Thymus (tissue), 14 donors: ENCODE results near the gene SLF1. TPM values are rescaled to one million over a fixed set of nuclear protein-coding genes. Genes with fewer than 3 reads are reported as not detected.
"Not testable (repeated sequence)": the region's sequence is repeated elsewhere in the genome, so short reads cannot be mapped to it uniquely, and the experiment has no call there.

Experiments
- DNase-seq, 9 donors: peaks; one replicate each; pipeline ENCODE4 v3.0.0-alpha.2; 2013; ENCODE audit warnings: low spot score in 9 of 9, low read depth in 6 of 9, missing footprints in 1 of 9
- H3K27ac ChIP-seq, 2 donors: one replicate each; pipeline ENCODE4 v1.5.1; 2013; ENCODE audit warnings: control low read depth in 1 of 2, low read depth in 1 of 2, low read length in 1 of 2, mild to moderate bottlenecking in 1 of 2, moderate library complexity in 1 of 2
- H3K27me3 ChIP-seq, 2 donors: one replicate each; pipeline ENCODE4 v1.5.1; 2013; ENCODE audit warnings: low read length in 1 of 2; ENCODE audit not compliant: control insufficient read depth in 2 of 2, insufficient read depth in 1 of 2
- H3K36me3 ChIP-seq, 2 donors: one replicate each; pipeline ENCODE4 v1.5.1; 2013; ENCODE audit warnings: low read length in 1 of 2, mild to moderate bottlenecking in 1 of 2, moderate library complexity in 1 of 2; ENCODE audit not compliant: control insufficient read depth in 2 of 2, insufficient read depth in 2 of 2
- H3K4me1 ChIP-seq, 2 donors: one replicate each; pipeline ENCODE4 v1.5.1; 2013; ENCODE audit warnings: low read length in 2 of 2; ENCODE audit not compliant: control insufficient read depth in 2 of 2, insufficient read depth in 2 of 2
- H3K4me3 ChIP-seq, 2 donors: one replicate each; pipeline ENCODE4 v1.5.1; 2013; ENCODE audit warnings: low read length in 2 of 2, control low read depth in 1 of 2, mild to moderate bottlenecking in 1 of 2
- H3K9me3 ChIP-seq, 2 donors: one replicate each; pipeline ENCODE4 v1.5.1; 2013; ENCODE audit warnings: low read length in 1 of 2, mild to moderate bottlenecking in 1 of 2; ENCODE audit not compliant: control insufficient read depth in 2 of 2, insufficient read depth in 1 of 2
- WGBS: extraction: QIAGEN DNeasy Blood & Tissue Kit; methylation state at CpG from one replicate; pipeline ENCODE4 v1.1.7; 2013; 5-methylcytosine and 5-hydroxymethylcytosine counted together
- long read RNA-seq, 10 donors: transcript quantifications; one replicate each; lab custom pipeline, GENCODE V29; 2026
- polyA plus RNA-seq: library from polyadenylated mRNA; stranded (reverse); fragments of 200-250 nt; gene quantifications from one replicate; pipeline ENCODE4 v1.2.3, GENCODE V29; 2013
- total RNA-seq: library from RNA; stranded (reverse); fragments of 120-200 nt; gene quantifications from one replicate; pipeline ENCODE4 v1.2.4, GENCODE V29; 2013
- donor health status: healthy.

SLF1 gene
- total RNA-seq (15.3 TPM), polyA plus RNA-seq (10.2 TPM)
- long read RNA-seq, donor 1 = 0 reads
- long read RNA-seq, donor 2 = 0 reads
- long read RNA-seq, donor 3, full-length matches to known transcripts = 2 of 8 reads
- long read RNA-seq, donor 3, partial matches to known transcripts = 0 of 8 reads
- long read RNA-seq, donor 3, other reads (novel, unspliced or antisense) = 6 of 8 reads
- long read RNA-seq, donor 4, partial matches to known transcripts = 7 of 24 reads
- long read RNA-seq, donor 4, other reads (novel, unspliced or antisense) = 17 of 24 reads
- long read RNA-seq, donor 5, full-length matches to known transcripts = 2 of 16 reads
- long read RNA-seq, donor 5, partial matches to known transcripts = 5 of 16 reads
- long read RNA-seq, donor 5, other reads (novel, unspliced or antisense) = 9 of 16 reads
- long read RNA-seq, donor 6, full-length matches to known transcripts = 1 of 16 reads
- long read RNA-seq, donor 6, partial matches to known transcripts = 6 of 16 reads
- long read RNA-seq, donor 6, other reads (novel, unspliced or antisense) = 9 of 16 reads
- long read RNA-seq, donor 7, full-length matches to known transcripts = 3 of 69 reads
- long read RNA-seq, donor 7, partial matches to known transcripts = 16 of 69 reads
- long read RNA-seq, donor 7, other reads (novel, unspliced or antisense) = 50 of 69 reads
- long read RNA-seq, donor 8 = 0 reads
- long read RNA-seq, donor 9, partial matches to known transcripts = 0 of 6 reads
- long read RNA-seq, donor 9, other reads (novel, unspliced or antisense) = 6 of 6 reads
- long read RNA-seq, donor 10, partial matches to known transcripts = 31 of 47 reads
- long read RNA-seq, donor 10, other reads (novel, unspliced or antisense) = 15 of 47 reads

- Histone ChIP-seq H3K9me3 (no peaks in the 10 kb centered on the region), H3K36me3 (no peaks in the 10 kb centered on the region), H3K27me3 (no peaks in the 10 kb centered on the region), H3K4me3 (peak within 1 kb of the TSS; percentile 68 to 91), H3K27ac (peak within 1 kb of the TSS; percentile 43 to 92), H3K4me1 (peaks cover 3 to 14% of the 10 kb centered on the region in 2 donors)
- peak; percentile 67 to 94 (median 85) for DNase-seq
- under 1% methylated on average over 63 of the region's 63 CpGs for WGBS
These were observed at the start of gene SLF1, which contains the start of gene KIAA0825 for GRCh38 chr5:94618493-94619328. Gene SLF1, plus strand, starts transcription at chr5:94618669. Its CDS starts 10,142 bp downstream, at chr5:94628811. Gene KIAA0825, minus strand, starts transcription at chr5:94618604. Its CDS starts 81,478 bp downstream, at chr5:94537126.

DNA sequence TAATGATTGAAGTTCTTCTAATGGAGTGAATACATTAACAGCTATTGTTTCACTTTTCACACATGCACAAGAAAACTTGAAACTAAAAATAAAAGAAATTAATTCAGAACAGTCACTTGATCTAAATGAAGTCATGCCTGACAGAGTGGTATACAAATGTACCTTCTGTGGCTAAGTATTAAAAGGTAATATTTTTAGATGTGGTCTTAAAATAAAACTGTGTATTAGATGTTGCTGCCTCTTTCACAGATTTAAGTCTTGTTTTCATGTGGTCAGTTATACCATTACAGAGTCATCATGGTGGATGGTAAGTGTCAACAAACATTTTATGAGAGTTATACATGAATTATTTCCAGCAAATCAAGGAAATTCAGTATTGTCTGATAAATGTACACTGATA lies 47.1 kb upstream of the SLF1 start:
- Histone ChIP-seq H3K27ac (no peak overlapping the region), H3K4me3 (no peak overlapping the region), H3K4me1 (no peaks in the 10 kb centered on the region), H3K27me3 (no peaks in the 10 kb centered on the region), H3K9me3 (no peaks in the 10 kb centered on the region), H3K36me3 (no peaks in the 10 kb centered on the region)
- DNase-seq = no peak

DNA sequence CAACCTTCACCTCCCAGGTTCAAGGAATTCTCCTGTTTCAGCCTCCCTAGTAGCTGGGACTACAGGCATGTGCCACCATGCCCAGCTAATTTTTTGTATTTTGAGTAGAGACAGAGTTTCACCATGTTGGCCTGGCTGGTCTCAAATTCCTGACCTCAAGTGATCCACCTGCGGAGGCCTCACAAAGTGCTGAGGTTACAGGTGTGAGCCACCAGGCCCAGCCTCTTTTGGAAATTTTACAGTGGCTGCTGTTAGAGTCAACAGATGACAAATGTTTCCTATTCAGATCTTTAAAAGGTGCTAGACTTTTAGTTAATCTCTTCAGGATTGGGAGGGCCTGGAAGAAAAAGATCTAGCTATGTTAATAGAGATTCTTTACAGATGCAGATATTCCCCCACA lies 45.1 kb upstream of the SLF1 start:
- not testable (repeated sequence) for H3K4me1 ChIP-seq, H3K9me3 ChIP-seq, H3K27me3 ChIP-seq, H3K27ac ChIP-seq, DNase-seq, H3K36me3 ChIP-seq, H3K4me3 ChIP-seq
- WGBS = 82% methylated on average over 1 of the region's 1 CpG

GRCh38 chr5:94575196-94575595 lies 43.3 kb upstream of the SLF1 start:
- H3K27ac ChIP-seq = no peak overlapping the region
- no peaks in the 10 kb centered on the region for H3K9me3 ChIP-seq
- H3K36me3 ChIP-seq = no peaks in the 10 kb centered on the region
- H3K4me1 ChIP-seq = no peaks in the 10 kb centered on the region
- no peak for DNase-seq
- WGBS = 93% methylated on average over 4 of the region's 4 CpGs
- no peaks in the 10 kb centered on the region for H3K27me3 ChIP-seq
- no peak overlapping the region for H3K4me3 ChIP-seq

DNA sequence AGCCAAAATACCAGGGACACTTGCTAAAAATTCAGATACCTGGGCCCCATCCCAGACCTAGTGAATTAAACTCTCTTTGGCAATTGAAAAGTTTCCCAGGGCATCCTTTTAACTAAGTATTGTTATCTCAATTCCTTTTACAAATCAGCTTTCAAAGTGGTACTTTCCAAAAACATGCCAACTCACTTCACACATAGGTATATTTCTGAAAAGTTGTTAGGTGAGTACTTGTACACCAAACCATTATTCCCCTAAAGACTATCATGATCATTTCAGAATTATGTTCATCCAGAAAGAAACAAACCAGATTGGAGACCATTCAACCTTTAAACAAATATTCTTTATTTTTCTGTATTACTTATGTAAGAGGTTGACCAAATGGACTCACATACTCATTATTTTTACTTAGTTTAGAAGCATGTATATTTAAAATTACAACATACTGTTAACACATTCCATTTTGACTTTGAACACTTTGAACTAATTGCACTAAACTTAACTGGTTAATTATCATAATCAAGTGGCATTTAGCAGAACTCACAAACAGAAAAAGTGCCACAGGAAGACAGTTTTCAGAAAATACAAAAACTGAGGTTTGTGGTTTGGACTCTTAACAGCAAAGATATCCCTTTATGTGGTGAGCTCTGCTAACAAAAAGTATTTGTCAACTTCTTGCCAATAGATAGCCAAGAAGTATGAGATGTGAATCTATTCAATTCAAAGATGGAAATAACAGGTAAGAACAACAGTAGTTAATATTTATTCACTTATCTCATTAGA lies 40.8 kb upstream of the SLF1 start:
- DNase-seq = peak in 7 of 9 donors; percentile 2 to 66 (median 10)
- H3K9me3 ChIP-seq = no peaks in the 10 kb centered on the region
- no peaks in the 10 kb centered on the region for H3K36me3 ChIP-seq
- no peak overlapping the region for H3K4me3 ChIP-seq
- no peaks in the 10 kb centered on the region for H3K27me3 ChIP-seq
- no peak overlapping the region for H3K27ac ChIP-seq
- H3K4me1 ChIP-seq = no peaks in the 10 kb centered on the region

GRCh38 chr5:94595281-94595840 lies 23.1 kb upstream of the SLF1 start:
- no peak for DNase-seq
- Histone ChIP-seq H3K27ac (no peak overlapping the region), H3K36me3 (no peaks in the 10 kb centered on the region), H3K9me3 (no peaks in the 10 kb centered on the region), H3K27me3 (no peaks in the 10 kb centered on the region), H3K4me3 (no peak overlapping the region), H3K4me1 (no peaks in the 10 kb centered on the region)
- 95% methylated on average over 7 of the region's 7 CpGs for WGBS

GRCh38 chr5:94613583-94613982 lies 4.9 kb upstream of the SLF1 start:
- Histone ChIP-seq H3K4me1 (peaks cover 3% of the 10 kb centered on the region in 2 donors), H3K27me3 (no peaks in the 10 kb centered on the region), H3K9me3 (no peaks in the 10 kb centered on the region), H3K27ac (no peak overlapping the region), H3K4me3 (no peak overlapping the region), H3K36me3 (no peaks in the 10 kb centered on the region)
- 79% methylated on average over 2 of the region's 2 CpGs for WGBS
- DNase-seq = peak in 3 of 9 donors; percentile 8 to 37 (median 10)

GRCh38 chr5:94614156-94614805 lies 4.2 kb upstream of the SLF1 start:
- no peaks in the 10 kb centered on the region for H3K27me3 ChIP-seq
- H3K4me1 ChIP-seq = peaks cover 3% of the 10 kb centered on the region in 2 donors
- H3K9me3 ChIP-seq = no peaks in the 10 kb centered on the region
- no peak for DNase-seq
- no peaks in the 10 kb centered on the region for H3K36me3 ChIP-seq
- H3K4me3 ChIP-seq = no peak overlapping the region
- H3K27ac ChIP-seq = no peak overlapping the region
- WGBS = 96% methylated on average over 2 of the region's 2 CpGs
